ENCODE data around the gene EPSTI1. TPM values are rescaled to one million over a fixed set of nuclear protein-coding genes. Genes with fewer than 3 reads are reported as not detected.
"Not testable (repeated sequence)": the region's sequence is repeated elsewhere in the genome, so short reads cannot be mapped to it uniquely, and the experiment has no call there.

EPSTI1 gene
- polyA plus RNA-seq, 3 donors = 11.4 to 16.3 (median 12.0) TPM

DNA sequence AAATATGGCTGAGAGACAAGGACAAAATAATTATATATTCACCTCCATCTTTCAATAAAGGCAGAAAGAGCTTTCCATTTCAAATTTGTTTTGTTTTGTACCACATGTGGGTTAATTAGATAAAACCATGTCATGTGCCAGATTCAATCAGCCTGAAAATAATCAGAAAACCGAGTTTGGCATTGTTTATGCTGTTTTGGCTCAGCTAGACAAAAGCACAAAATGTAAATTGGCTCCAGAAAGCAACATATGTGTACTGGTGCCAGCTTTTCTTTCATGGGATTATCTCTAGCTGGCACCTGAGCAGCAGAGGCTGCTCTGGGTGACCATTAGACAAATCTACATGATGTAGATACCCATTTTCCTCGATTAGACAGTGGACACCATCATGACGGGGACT, 22.1 kb upstream of the EPSTI1 start:
- DNase-seq (ENCODE audit: extremely low read depth in 1 of 11, low read depth in 9 of 11, low spot score in 4 of 11) = no peak

- no peak for DNase-seq (ENCODE audit: extremely low read depth in 1 of 11, low read depth in 9 of 11, low spot score in 4 of 11)
Observed at GRCh38 chr13:43009506-43009905, 17.5 kb upstream of the EPSTI1 start.

DNA sequence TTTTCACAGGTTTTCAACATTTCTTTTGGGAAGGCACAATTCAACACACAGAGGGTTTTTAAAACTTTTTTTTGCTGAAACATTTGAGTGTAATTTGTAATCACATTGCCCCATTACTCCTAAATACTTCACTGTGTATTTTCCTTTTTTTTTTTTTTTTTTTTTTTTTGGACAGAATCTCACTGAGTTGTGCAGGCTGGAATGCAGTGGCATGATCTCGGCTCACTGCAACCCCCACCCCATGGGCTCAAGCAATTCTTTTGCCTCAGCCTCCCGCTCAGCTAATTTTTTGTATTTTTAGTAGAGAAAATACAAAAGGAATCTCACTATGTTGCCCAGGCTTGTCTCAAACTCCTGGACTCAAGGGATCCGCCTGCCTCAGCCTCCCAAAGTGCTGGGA, 16.6 kb upstream of the EPSTI1 start:
- no peak for DNase-seq (ENCODE audit: extremely low read depth in 1 of 11, low read depth in 9 of 11, low spot score in 4 of 11)

DNA sequence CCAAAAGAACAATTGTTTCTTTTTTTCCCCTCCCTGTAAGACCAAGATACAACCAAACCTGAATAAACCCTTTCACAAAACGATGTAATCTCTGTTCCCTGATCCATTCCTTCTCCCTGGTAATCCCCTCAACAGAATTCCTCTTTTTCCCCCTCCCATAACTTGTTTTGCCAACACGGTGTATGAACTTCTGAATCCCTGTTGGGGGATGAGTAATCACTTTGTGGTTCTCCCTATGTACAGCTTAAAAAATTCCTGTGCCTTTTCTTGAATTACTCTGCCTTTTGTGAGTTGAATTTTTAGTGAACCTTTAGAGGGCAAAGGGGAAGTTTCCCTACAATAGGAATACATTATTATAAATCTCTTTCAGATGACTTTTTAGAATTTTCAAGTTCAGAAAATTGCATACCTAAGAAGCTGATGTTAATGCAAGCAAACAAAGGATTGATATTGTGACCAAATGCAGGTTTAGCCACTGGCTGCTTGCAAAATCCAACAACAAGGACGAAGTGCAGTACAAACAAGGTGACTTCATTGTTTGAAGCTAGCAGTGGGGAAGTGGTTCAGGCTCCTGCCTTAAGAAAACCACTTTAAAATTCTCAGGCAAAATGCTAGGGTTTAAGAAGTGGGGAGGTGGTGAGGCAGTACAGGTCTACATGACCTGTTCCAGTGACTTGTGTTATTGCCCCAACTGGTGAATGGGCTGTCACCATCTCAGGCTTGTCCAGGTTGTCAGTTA, 15.0 kb upstream of the EPSTI1 start:
- DNase-seq (ENCODE audit: extremely low read depth in 1 of 11, low read depth in 9 of 11, low spot score in 4 of 11) = no peak

- no peak for DNase-seq (ENCODE audit: extremely low read depth in 1 of 11, low read depth in 9 of 11, low spot score in 4 of 11)
Observed at GRCh38 chr13:43005460-43006236, 13.6 kb upstream of the EPSTI1 start.

- DNase-seq (ENCODE audit: extremely low read depth in 1 of 11, low read depth in 9 of 11, low spot score in 4 of 11) = no peak
Observed at GRCh38 chr13:43003729-43004128, 11.7 kb upstream of the EPSTI1 start.

GRCh38 chr13:43003010-43003409, 11.0 kb upstream of the EPSTI1 start:
- no peak for DNase-seq (ENCODE audit: extremely low read depth in 1 of 11, low read depth in 9 of 11, low spot score in 4 of 11)

- no peak for DNase-seq (ENCODE audit: extremely low read depth in 1 of 11, low read depth in 9 of 11, low spot score in 4 of 11)
Observed at GRCh38 chr13:43002021-43002420, 10.0 kb upstream of the EPSTI1 start.

DNA sequence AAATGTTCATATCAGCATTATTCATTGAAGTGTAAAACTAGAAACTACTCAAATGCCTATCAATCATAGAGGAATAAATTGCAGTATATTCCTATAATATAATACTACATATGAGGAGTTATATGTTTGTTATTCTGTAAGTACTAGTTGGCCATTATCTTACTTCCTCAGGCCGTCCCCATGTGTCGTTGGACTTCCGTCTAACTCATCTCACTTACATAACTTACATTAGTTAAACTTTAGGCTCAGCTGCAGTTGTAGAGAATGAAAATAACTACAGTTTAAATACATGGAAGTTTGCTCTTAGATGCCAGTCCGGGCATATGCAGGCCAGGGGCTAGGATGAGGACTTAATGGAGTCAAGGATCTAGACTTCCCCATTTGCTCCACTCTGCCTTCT, 8.6 kb upstream of the EPSTI1 start:
- no peak for DNase-seq (ENCODE audit: extremely low read depth in 1 of 11, low read depth in 9 of 11, low spot score in 4 of 11)

DNA sequence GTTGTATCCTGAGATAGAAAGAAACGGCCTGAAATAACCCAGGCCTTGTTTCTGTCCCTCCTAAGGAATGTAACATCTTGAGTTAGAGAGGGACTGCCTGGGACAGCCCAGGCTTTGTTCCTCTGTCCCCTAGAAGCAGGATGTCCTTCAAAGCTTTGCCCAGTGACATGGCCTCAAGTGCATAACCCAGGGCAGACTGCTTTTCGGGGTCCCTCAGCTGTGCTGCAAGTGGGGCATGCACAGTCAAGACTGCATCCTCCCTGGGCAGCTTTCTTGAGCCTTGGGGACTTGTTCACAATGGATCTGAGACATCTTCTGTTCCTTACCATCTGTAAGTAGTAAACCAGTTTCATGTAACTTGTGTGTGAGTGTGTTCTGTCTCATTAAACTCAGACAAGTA, 7.5 kb upstream of the EPSTI1 start:
- no peak for DNase-seq (ENCODE audit: extremely low read depth in 1 of 11, low read depth in 9 of 11, low spot score in 4 of 11)

DNA sequence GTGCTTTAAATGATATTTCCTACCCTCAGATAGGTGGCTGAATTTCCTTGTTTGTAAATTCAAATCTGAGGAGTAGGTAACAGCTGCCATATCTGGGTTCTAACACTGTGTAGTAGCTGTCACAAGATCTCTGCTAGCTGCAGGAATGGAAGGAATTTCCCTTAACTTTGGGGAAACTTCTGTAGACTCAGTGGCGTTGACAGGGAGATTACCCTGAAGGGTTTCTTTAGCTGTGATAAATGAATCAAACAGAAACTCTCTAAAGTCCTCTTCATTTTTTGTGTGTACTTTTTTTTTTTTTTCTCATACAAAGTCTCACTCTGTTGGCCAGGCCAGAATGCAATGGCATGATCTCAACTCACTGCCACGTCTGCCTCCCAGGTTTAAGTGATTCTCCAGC, 5.3 kb upstream of the EPSTI1 start:
- DNase-seq (ENCODE audit: extremely low read depth in 1 of 11, low read depth in 9 of 11, low spot score in 4 of 11) = no peak

DNA sequence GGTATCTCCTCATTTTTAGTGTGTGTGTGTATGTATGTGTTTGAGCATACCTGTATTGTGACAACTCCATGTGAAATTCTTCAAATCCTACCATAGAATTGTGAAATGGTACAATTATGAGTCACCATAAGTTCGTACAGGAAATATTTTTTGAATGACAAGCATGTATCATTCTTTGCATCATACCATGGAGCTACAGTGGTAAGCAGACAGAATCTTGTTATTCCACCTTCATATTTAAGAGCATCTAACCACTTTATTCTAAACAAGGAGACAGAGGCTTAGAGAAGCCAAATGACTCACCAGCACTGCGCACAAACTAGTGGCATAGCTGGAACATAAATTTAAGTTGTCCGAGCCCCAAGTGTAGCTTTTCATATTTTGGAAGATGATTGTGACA, 4.5 kb upstream of the EPSTI1 start:
- DNase-seq (ENCODE audit: extremely low read depth in 1 of 11, low read depth in 9 of 11, low spot score in 4 of 11) = no peak

GRCh38 chr13:42994878-42995277, 2.8 kb upstream of the EPSTI1 start:
- DNase-seq (ENCODE audit: extremely low read depth in 1 of 11, low read depth in 9 of 11, low spot score in 4 of 11) = no peak

DNA sequence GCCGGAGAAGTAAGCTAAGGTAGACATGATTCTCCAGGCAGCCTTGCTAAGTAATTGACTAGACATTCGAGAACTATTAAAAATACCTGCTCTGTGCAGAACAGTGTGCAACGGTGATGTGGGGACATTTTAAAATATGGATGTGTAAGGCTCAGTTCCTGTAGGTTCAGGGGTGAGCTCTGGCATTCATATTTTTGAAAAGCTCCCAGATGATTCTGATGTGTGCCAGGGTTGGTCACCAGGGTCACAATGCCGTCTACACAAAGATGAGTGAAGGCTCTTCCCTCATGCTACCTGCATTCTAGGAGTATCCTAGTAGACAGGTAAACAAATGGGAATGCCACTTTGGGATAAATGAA, 702 bp upstream of the EPSTI1 start:
- no peak for DNase-seq (ENCODE audit: extremely low read depth in 1 of 11, low read depth in 9 of 11, low spot score in 4 of 11)

DNA sequence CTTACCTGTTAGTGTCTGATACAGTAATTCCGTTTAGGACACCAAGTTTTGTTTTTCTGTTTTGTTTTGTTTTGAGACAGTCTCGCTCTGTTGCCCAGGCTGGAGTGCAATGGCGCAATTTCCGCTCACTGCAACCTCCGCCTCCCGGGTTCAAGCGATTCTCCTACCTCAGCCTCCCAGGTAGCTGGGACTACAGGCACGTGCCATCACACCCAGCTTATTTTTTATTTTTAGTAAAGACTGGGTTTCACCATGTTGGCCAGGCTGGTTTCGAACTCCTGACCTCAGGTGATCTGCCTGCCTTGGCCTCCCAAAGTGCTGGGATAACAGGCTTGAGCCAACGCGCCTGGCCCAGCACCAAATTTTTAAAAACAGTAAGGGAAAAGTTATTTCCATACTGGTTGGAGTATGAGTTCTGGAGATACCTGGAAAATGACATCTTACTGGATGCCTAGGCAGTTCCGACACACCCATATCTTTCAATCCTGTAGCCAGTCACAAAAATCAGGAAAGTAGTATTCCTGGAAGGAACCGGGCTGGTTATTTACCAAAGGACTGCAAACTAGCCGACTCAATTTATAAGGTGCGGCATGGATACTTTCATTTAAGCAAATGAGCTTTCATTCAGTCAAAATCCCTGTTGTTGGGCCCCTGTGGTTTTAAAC, 676 bp downstream of the EPSTI1 start:
- not testable (repeated sequence) for DNase-seq (ENCODE audit: extremely low read depth in 1 of 11, low read depth in 9 of 11, low spot score in 4 of 11)

GRCh38 chr13:42990291-42991232, 1.5 kb downstream of the EPSTI1 start:
- DNase-seq (ENCODE audit: extremely low read depth in 1 of 11, low read depth in 9 of 11, low spot score in 4 of 11) = peak in 1 of 11 donors; percentile 46

DNA sequence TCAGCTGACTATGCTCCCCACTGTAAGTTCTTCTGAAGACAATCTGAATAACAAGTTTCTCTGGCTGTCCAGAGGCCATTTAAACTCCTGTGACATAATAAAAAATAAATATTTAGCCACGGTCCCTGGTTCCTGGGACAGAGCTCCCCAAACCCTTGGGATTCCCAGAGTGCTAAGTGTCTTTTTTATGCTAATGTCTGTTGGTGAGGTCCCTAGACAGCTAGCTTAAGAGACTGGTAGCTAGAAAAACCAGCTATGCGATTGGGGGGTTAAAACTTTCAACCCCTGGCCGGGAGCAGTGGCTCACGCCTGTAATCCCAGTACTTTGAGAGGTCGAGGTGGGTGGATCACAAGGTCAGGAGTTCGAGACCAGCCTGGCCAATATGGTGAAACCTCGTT, 5.9 kb downstream of the EPSTI1 start:
- no peak for DNase-seq (ENCODE audit: extremely low read depth in 1 of 11, low read depth in 9 of 11, low spot score in 4 of 11)

DNA sequence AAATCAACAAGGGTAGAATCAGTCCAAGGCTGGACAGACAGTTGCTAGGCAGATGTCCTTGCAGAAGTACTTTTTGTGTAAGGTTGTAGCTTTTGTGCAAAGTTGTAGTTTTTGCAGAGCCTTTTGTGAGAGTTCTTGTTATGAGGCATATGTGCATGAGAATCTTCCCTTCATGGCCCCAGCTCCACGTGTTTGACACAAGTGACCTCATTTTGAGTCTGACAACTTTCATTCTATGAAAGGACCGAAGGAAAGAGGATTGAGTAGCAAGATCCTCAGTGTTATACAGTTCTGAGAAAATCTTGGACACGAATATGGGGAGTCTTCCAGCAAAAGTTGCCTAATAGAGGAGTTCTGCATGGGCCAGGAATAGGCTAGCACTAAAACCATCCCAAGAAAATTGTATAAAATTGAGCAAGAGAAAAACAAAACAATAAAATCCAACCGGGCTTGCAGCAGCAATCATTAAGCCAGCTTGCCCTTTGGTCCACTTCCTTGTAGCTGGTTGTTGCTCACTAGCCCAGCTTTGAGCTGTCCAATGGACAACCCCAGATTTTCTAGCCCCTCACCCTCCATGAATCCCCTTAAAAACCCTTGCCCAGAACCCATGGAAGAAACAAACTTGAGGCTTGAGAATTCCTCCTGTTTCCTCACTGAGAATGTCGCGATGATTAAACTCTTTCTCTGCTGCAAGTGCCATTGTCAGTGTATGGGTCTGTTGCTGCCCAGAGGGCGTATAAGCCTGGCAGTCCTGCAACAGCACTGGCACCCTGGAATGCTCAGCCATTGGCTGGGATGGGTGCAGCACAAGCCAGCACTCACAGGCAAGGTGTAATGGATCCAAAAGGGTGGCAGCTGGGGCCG, 6.5 kb downstream of the EPSTI1 start:
- DNase-seq (ENCODE audit: extremely low read depth in 1 of 11, low read depth in 9 of 11, low spot score in 4 of 11) = no peak

Data from renal cortex interstitium (tissue), 11 donors.